GM19351 (cell line): Measurements from ENCODE around the gene PROSER1.
"Not testable (repeated sequence)": the region's sequence is repeated elsewhere in the genome, so short reads cannot be mapped to it uniquely, and the experiment has no call there.

Experiments
- ATAC-seq: cut with Tn5 transposase; IDR thresholded peaks from one replicate; pipeline ENCODE4 v1.9.1; 2021; ENCODE audit warnings: mild to moderate bottlenecking, moderate library complexity; ENCODE audit not compliant: unreplicated experiment

Gene PROSER1

GRCh38 chr13:39032150-39032549 lies 5.7 kb downstream of the PROSER1 start:
- ATAC-seq, result no peak

DNA sequence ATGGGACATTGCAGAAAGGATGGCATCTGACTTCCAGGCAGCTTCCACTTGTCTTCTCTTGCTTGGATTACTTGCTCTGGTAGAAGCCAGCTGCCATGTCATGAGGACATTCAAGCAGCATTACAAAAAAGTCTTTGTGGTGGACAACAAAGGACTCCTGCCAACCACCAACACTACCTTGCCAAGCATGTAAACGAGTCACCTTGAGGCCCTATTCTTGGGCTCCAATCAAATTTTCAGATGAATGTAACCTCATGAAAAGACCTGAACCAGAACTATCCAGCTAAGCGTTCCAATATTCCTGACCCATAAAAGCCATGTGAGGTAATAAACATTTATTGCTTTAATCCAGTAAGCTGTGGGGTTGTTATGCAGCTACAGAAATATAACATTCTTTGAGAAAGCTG lies 12.5 kb downstream of the PROSER1 start:
- ATAC-seq, result no peak

- no peak for ATAC-seq
Observed at GRCh38 chr13:39023761-39024160, 14.1 kb downstream of the PROSER1 start.

- no peak for ATAC-seq
Observed at GRCh38 chr13:39023316-39023715, 14.6 kb downstream of the PROSER1 start.

DNA sequence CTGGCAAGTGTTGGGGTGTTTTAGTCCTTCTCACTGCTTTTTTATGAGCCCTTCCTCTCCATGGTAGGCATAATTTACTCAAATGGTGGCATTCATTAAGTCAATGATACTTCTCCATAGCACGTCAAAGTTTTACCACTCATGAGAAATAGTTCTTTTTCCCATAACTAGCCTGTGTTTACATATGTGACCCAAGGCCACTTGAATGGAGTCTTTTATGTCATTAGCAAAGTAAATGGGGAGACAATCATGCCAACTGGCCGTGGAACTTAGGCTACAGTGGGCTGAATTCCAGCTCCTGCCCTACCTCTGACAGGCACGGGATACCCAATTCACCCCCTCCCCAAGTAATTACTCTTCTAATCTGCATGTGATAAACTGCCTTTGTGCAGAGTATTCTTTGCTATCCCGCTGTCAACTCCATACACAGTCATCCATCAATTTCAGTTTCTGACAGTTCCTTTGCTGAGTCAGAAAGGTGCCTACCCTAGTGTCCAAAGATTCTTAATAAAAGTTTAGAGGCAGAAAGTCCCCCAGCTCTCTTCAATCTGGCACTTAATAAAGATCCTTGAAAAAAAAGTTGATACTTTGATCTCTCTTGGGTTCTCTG lies 16.9 kb downstream of the PROSER1 start:
- no peak for ATAC-seq

GRCh38 chr13:39016787-39017186 lies 21.1 kb downstream of the PROSER1 start:
- ATAC-seq, result peak; percentile 78

- peak; percentile 92 for ATAC-seq
Observed at GRCh38 chr13:39016087-39016486, 21.8 kb downstream of the PROSER1 start.

- ATAC-seq, result no peak
Observed at GRCh38 chr13:39013462-39013861, 24.4 kb downstream of the PROSER1 start.

DNA sequence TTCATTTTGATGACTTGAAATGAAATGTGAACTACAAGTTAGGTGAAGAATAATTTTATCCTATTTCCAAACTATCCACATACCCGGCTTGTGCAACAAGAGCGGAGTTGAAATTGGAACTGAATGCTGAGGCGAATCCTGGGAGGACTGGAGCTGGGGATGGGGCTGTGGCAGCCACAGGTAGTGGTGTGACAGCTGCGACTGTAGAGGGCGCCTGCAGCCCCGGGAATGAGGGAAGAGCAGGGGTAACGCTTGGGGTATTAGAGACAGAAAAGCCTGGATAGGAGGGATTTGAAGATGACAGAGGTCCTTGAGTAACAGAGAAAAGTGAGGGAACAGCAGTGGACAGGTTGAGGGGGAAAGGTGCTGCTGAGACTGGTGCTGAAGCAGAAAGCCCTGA lies 25.3 kb downstream of the PROSER1 start:
- ATAC-seq, result no peak

GRCh38 chr13:39006371-39007111 lies 31.3 kb downstream of the PROSER1 start:
- not testable (repeated sequence) for ATAC-seq

- no peak for ATAC-seq
Observed at GRCh38 chr13:38998739-38999138, 39.1 kb downstream of the PROSER1 start.

GRCh38 chr13:38993381-38993780 lies 44.5 kb downstream of the PROSER1 start:
- no peak for ATAC-seq

DNA sequence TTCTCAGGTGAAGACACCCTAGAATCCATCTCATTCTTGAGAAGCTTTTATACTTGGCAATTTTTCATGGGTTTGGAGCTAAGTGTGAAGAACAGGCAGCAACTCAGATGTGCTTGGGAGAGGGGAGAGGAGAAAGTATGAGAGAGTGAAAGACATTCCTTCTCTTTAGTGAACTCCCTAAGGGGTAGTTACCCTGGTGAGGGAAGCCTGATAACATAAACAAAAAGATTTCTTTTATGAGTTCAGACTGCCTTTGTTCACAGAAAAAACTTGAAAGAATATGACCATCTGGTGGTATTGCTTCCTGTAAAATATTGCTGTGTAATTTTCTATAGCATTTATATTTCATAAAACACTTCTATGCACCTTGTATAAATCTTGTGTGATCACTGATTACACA lies 47.2 kb downstream of the PROSER1 start, which contains the start of gene STOML3:
STOML3 (minus strand) TSS at position 139 of the 400 bp plus-strand sequence; CDS start at position 29, 110 bp downstream.
- ATAC-seq, result no peak

- ATAC-seq, result no peak
Observed at GRCh38 chr13:38981096-38981495, 56.8 kb downstream of the PROSER1 start.

DNA sequence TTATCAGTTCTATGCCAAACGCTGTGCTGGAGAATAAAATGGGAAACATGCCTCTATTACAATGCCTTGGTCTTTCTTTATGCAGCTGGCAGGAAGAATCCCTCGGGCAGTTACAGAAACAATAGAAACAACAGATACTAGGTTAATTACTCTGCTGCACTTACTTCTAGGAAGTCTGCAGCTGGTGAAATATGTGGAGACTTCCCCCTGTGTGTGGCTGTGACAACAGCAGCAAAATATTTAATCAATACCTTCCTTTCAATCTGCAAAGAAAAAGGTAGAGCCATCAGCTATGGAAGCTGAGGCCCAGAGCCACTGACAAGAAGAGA lies 57.2 kb downstream of the PROSER1 start:
- ATAC-seq, result no peak

DNA sequence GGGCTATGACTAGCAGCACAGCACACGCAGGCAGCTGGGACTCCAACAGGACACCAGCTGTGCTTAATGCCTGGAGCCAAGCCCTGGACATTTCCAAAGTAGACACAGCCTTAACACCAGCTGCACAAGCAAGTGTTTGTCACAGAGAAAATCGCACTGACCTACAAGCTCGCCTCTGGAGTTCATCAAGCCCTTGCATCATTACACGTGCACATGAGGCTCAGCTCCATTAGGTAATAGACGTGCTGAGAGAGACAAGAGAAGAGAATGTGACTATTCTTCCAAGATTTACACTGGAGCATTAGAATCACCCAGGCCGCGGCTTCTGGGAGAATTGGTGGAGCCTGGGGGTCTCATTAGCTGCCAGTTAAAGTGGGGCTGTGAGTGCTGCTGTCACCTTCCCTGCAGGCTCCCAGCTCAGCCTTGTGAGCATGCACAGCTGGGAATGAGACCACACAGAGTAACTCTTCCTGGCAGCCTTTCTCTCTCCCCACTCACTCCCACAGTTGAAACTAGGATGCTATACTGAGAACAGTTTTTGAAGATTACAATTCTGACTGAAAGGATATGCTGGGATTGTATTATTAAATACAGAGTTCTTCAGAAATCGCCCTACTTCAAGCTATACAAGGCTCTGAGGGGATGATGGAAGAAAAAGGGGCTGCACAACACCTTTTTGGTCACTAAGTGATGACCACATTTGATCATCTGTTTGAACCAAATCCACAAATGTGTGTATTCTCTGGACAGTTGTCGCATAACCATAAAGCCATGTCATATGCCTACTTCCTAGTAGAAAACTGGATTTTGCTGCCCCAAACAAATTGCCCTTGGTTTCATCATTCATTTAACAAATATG lies 57.8 kb downstream of the PROSER1 start:
- no peak for ATAC-seq

DNA sequence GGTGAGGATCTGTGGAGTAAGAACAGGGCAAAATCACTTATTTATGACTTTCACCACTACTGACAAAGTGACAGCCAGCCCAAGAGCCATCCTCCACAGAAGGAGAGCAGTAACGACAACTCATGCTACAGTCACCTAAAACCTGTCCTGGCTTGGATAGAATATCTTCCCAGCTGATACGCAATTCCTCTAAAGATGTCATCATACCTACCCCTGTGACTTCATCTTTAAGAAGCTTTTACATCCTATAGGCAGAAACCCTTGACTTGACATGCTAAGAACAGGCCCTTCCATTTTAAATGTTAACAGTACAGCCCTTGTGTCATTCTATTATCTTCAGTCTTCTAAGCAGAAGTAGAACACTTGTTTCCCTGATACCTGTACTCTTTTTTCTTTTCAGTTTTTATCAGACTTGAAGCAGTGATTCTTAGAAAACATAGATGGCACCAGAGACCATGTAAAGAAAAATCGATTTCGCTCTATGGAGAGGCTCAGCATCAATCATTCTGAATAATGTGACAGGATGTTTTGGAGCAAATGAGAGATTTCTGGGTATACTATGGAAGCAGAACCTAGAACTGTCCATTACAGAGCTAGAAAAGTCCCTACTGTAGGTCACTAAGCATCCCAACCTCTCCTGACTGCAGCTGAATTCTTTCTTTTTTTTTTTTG lies 67.4 kb downstream of the PROSER1 start:
- no peak for ATAC-seq

GRCh38 chr13:38969187-38969586 lies 68.7 kb downstream of the PROSER1 start:
- no peak for ATAC-seq

- no peak for ATAC-seq
Observed at GRCh38 chr13:38967446-38967845, 70.4 kb downstream of the PROSER1 start.

GRCh38 chr13:38965281-38965680 lies 72.6 kb downstream of the PROSER1 start:
- no peak for ATAC-seq

GRCh38 chr13:38960175-38960574 lies 77.7 kb downstream of the PROSER1 start:
- no peak for ATAC-seq
